KMS-11 (cell line): ENCODE measurements around the gene STIL.
A peak's percentile ranks its signal among the peaks of the same experiment; 100 is the strongest.

Experiments used
- H2AFZ ChIP-seq: fragments of 200-600 bp; sonication (generic); 2 replicates; pipeline ENCODE4 v1.6.1; 2016; ENCODE audit warnings: antibody characterized with exemption, mixed run types, low read depth
- H3K27ac ChIP-seq: fragments of 200-600 bp; sonication (generic); 2 replicates; pipeline ENCODE4 v1.6.1; 2016; ENCODE audit warnings: mild to moderate bottlenecking, mixed run types
- H3K27me3 ChIP-seq: fragments of 200-600 bp; sonication (generic); 2 replicates; pipeline ENCODE4 v1.6.1; 2017; ENCODE audit warnings: mild to moderate bottlenecking, low read depth, mixed run types, moderate library complexity; ENCODE audit not compliant: insufficient read depth
- H3K36me3 ChIP-seq: fragments of 200-600 bp; sonication (generic); 2 replicates; pipeline ENCODE4 v1.6.1; 2017; ENCODE audit warnings: mild to moderate bottlenecking, mixed run types; ENCODE audit not compliant: insufficient read depth
- H3K4me1 ChIP-seq: fragments of 200-600 bp; sonication (generic); 2 replicates; pipeline ENCODE4 v1.6.1; 2016; ENCODE audit warnings: mild to moderate bottlenecking, low read depth, mixed run types; ENCODE audit not compliant: poor library complexity, severe bottlenecking
- H3K4me2 ChIP-seq: fragments of 200-600 bp; sonication (generic); 2 replicates; pipeline ENCODE4 v1.7.0; 2016; ENCODE audit warnings: mild to moderate bottlenecking, mixed run types
- H3K4me3 ChIP-seq: fragments of 200-600 bp; sonication (generic); IDR thresholded peaks from 2 replicates; pipeline ENCODE4 v1.6.1; 2017; ENCODE audit warnings: low read depth, low read length, mixed read lengths; ENCODE audit not compliant: insufficient read depth
- H3K79me2 ChIP-seq: fragments of 200-600 bp; sonication (generic); 2 replicates; pipeline ENCODE4 v1.6.1; 2016; ENCODE audit warnings: low read depth, mixed run types; ENCODE audit not compliant: insufficient read depth
- H3K9ac ChIP-seq: fragments of 200-600 bp; sonication (generic); 2 replicates; pipeline ENCODE4 v1.6.1; 2016; ENCODE audit warnings: mild to moderate bottlenecking, mixed run types
- H4K20me1 ChIP-seq: fragments of 200-600 bp; sonication (generic); 2 replicates; pipeline ENCODE4 v1.6.1; 2016; ENCODE audit warnings: mild to moderate bottlenecking, mixed run types; ENCODE audit not compliant: insufficient read depth
- CTCF ChIP-seq: fragments of 200-600 bp; sonication (generic); conservative IDR thresholded peaks from 2 replicates; pipeline ENCODE4 v1.6.1; 2017; ENCODE audit warnings: low read depth, mild to moderate bottlenecking, antibody characterized with exemption, low read length, moderate library complexity, mixed read lengths

The STIL gene

DNA sequence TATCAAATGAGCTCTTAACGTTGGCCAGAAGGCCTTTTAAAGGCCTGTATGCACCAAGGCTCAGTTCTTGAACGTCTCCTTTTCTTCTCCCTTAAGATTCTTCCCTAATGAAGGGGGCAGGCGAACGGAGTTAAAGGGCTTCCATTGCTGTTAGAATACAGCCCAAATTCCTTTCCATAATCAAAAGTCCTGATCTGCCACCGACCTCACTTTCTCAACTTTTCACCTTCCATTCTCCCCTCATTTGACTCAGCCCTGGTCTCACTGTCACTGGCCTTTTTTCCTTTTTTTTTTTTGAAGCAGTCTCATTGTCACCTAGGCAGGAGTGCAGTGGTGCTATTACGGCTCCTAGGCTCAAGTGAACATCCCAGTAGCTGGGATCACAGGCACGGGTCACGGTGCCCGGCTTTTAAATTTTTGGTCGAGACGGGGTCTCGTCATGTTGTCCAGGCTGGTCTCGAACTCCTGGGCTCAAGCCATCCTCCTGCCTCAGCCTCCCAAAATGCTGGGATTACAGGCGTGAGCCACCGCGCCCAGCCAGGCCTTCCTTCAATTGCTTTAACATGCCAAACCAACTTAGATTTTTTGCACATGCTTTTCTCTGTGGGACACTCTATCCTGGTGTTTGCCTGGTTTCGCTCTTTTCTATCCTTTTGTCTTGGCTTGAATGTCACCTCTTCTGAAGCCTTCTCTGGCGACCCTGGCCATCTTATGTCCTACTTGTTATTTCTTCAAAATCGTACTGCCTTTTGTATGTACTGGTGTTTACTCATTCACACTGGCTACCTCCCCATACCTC, 19.0 kb upstream of the STIL start:
- Histone ChIP-seq H3K27me3 (no peaks in the 10 kb centered on the region), H4K20me1 (no peaks in the 10 kb centered on the region), H3K36me3 (no peaks in the 10 kb centered on the region), H3K4me1 (peaks cover 28% of the 10 kb centered on the region), H3K9ac (peak overlapping the region; percentile 86), H3K4me3 (peak overlapping the region; percentile 59), H2AFZ (peak overlapping the region; percentile 82), H3K79me2 (peaks cover 35% of the 10 kb centered on the region), H3K27ac (peak overlapping the region; percentile 88), H3K4me2 (peak overlapping the region; percentile 77)
- TF ChIP-seq CTCF = no peak

DNA sequence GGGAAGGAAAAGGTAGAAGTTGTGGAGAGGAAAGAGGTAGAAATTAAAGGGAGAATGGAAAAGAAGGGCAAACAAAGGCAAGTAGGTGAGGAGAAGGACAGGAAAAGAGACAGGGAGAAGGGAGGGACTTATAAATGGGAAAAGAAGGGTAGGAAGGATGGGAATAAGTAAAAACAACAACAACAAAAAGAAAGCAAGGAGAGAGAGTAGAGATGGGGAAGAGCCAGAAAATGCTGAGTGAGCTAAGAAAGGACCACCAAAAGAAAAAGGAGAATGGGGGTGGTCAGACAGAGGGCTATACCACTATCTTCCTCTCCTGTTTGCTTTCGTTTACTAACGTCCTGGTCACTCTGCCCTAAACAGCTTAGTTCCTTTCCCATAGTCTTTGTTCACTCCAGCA, 17.9 kb upstream of the STIL start:
- no peak overlapping the region for H3K27ac ChIP-seq
- peak overlapping the region; percentile 82; the same call in 1 of the 2 replicates for H2AFZ ChIP-seq
- no peak for TF ChIP-seq CTCF
- no peaks in the 10 kb centered on the region for H3K27me3 ChIP-seq
- peak overlapping the region; percentile 77; the same call in 1 of the 2 replicates for H3K4me2 ChIP-seq
- H3K36me3 ChIP-seq = no peaks in the 10 kb centered on the region
- H3K79me2 ChIP-seq = peaks cover 24% of the 10 kb centered on the region
- no peak overlapping the region for H3K9ac ChIP-seq
- H3K4me1 ChIP-seq = peaks cover 28% of the 10 kb centered on the region
- H3K4me3 ChIP-seq = no peak overlapping the region
- H4K20me1 ChIP-seq = no peaks in the 10 kb centered on the region

DNA sequence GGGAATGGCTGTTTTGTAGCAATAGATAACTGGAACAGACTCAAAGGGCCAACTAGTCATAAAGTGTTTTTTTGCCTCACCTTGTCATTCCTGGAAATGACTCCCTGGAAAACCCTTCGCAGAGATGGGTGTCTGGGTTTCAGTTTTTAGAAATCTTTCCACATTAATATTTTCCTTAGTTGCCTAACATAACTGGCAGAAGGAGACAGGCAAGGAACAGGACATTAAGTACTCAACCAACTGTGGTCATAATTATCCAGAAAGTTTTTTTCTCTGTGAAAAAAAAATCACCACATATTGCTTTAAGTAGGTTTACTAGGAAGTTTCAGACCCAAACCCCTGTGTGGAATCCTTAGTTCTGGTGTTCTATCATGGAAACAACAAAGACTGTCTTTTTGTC, 16.3 kb upstream of the STIL start:
- Histone ChIP-seq H3K27me3 (no peaks in the 10 kb centered on the region), H4K20me1 (no peaks in the 10 kb centered on the region), H3K9ac (no peak overlapping the region), H3K4me3 (no peak overlapping the region), H3K4me1 (peaks cover 13% of the 10 kb centered on the region), H3K4me2 (no peak overlapping the region), H3K27ac (no peak overlapping the region), H2AFZ (no peak overlapping the region), H3K79me2 (peaks cover 8% of the 10 kb centered on the region), H3K36me3 (no peaks in the 10 kb centered on the region)
- TF ChIP-seq CTCF = no peak

DNA sequence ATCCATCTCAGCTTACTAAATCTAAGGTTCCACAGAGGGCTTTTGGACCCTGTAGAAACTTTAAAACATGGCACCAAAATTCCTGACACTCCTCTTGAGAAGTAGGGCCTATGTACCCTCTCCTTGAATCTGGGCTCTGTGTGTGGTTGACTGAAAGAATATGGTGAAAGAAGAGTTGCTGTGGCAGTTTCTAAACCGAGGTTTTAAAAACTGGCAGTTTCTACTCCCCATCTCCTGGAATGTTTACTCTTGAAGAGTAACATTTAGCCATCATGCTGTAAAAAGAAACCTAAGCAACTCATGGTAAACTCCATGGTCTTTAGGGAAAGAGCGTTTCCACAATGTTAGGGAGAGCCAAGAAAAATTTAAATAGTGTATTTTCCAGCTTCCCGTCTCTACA, 15.0 kb upstream of the STIL start:
- no peak overlapping the region for H3K27ac ChIP-seq
- H3K9ac ChIP-seq = no peak overlapping the region
- no peaks in the 10 kb centered on the region for H3K36me3 ChIP-seq
- no peak for TF ChIP-seq CTCF
- no peak overlapping the region for H3K4me3 ChIP-seq
- no peak overlapping the region for H2AFZ ChIP-seq
- H4K20me1 ChIP-seq = no peaks in the 10 kb centered on the region
- no peaks in the 10 kb centered on the region for H3K27me3 ChIP-seq
- H3K4me1 ChIP-seq = peaks cover 11% of the 10 kb centered on the region
- H3K79me2 ChIP-seq = no peaks in the 10 kb centered on the region
- no peak overlapping the region for H3K4me2 ChIP-seq
